A549 (cell line): ENCODE measurements around the gene EEF2. TPM values are rescaled to one million over a fixed set of nuclear protein-coding genes. Genes with fewer than 3 reads are reported as not detected.
A peak's percentile ranks its signal among the peaks of the same experiment; 100 is the strongest.
"Not testable (repeated sequence)": the region's sequence is repeated elsewhere in the genome, so short reads cannot be mapped to it uniquely, and the experiment has no call there.

ENCODE experiments used
- ATAC-seq, 2 experiments: fragments of 200-7000 bp in 1 of 2; fragments of >200 bp in 1 of 2; cut with Nextera tagmentation in 1 of 2; cut with Tn5 transposase in 1 of 2; 3 replicates each; pipeline versions ENCODE4 v1.8.0 to v1.9.1; 2018 to 2020; ENCODE audit warnings: mild to moderate bottlenecking in 1 of 2, moderate library complexity in 1 of 2
- CTCF ChIA-PET: fragments of 300-600 bp; sonication (Branson Sonifier 250); formaldehyde crosslinking; extraction: SDS; loops from one replicate; lab custom pipeline; 2021; ENCODE audit warnings: antibody characterized with exemption, inconsistent platforms; lab: Yijun Ruan, JAX
- POLR2A ChIA-PET: fragments of 350-600 bp; formaldehyde crosslinking; extraction: SDS; loops from one replicate; lab custom pipeline; 2021; ENCODE audit warnings: antibody characterized with exemption, inconsistent platforms; lab: Yijun Ruan, JAX
- DNase-seq, 2 experiments: peaks; one replicate each; pipeline versions ENCODE4 v3.0.0 to v3.0.0-alpha.2; 2011 to 2016; ENCODE audit warnings: low read depth in 1 of 2, low spot score in 1 of 2
- FAIRE-seq: peaks from 2 replicates; lab custom pipeline; 2011; peaks lifted over from hg19 to GRCh38; lab: Jason Lieb, UNC
- H3K27ac ChIP-seq, 2 experiments: fragments of >200 bp; sonication (Bioruptor Twin); formaldehyde crosslinking; 3 replicates each; pipeline ENCODE4 v1.5.1; 2016 to 2017
- H3K4me1 ChIP-seq: fragments of >200 bp; sonication (Bioruptor Twin); formaldehyde crosslinking; 3 replicates; pipeline ENCODE4 v1.6.1; 2016
- H3K4me2 ChIP-seq: fragments of >200 bp; sonication (Bioruptor Twin); formaldehyde crosslinking; 3 replicates; pipeline ENCODE4 v1.6.1; 2016
- H3K4me3 ChIP-seq: fragments of >200 bp; sonication (Bioruptor Twin); formaldehyde crosslinking; 3 replicates; pipeline ENCODE4 v1.5.1; 2016
- H3K9me3 ChIP-seq: fragments of >200 bp; sonication (Bioruptor Twin); formaldehyde crosslinking; 3 replicates; pipeline ENCODE4 v1.6.1; 2016
- CBX2 ChIP-seq: fragments of 200-600 bp; sonication (generic); IDR thresholded peaks from 2 replicates; pipeline ENCODE4 v1.6.1; 2016; ENCODE audit warnings: low read depth, mild to moderate bottlenecking, borderline replicate concordance
- CEBPB ChIP-seq, 2 experiments: fragments of >200 bp in 1 of 2; sonication (Bioruptor Twin) in 1 of 2; formaldehyde crosslinking in 1 of 2; IDR thresholded peaks; 2 replicates each; pipeline ENCODE4 v1.6.1; 2012 to 2016
- EHMT2 ChIP-seq: fragments of 200-600 bp; sonication (generic); IDR thresholded peaks from 2 replicates; pipeline ENCODE4 v1.6.1; 2016; ENCODE audit warnings: antibody characterized with exemption, low read depth, mild to moderate bottlenecking, moderate library complexity
- EP300 ChIP-seq, 2 experiments: fragments of >200 bp; sonication (Bioruptor Twin); formaldehyde crosslinking; IDR thresholded peaks; 2 replicates in 1 of 2; 3 replicates in 1 of 2; pipeline ENCODE4 v1.6.1; 2016 to 2017
- ESRRA ChIP-seq: fragments of 150-350 bp; IDR thresholded peaks from 2 replicates; pipeline ENCODE4 v1.6.1; 2014; ENCODE audit warnings: mild to moderate bottlenecking, low read length, borderline replicate concordance
- FOSL2 ChIP-seq, 2 experiments: fragments of 450-650 bp in 1 of 2; fragments of >200 bp in 1 of 2; sonication (Bioruptor Twin) in 1 of 2; formaldehyde crosslinking; IDR thresholded peaks; 2 replicates each; pipeline versions ENCODE4 v1.5.0 to v1.6.1; 2016 to 2020; ENCODE audit warnings: mild to moderate bottlenecking in 1 of 2, moderate library complexity in 1 of 2
- FOXS1 ChIP-seq: fragments of 250-450 bp; sonication (Bioruptor Pico); IDR thresholded peaks from 2 replicates; pipeline ENCODE4 v1.5.0; 2020; ENCODE audit warnings: mild to moderate bottlenecking, moderate library complexity
- NPAS2 ChIP-seq: fragments of 250-450 bp; sonication (Bioruptor Pico); IDR thresholded peaks from 2 replicates; pipeline ENCODE4 v1.8.0; 2022; ENCODE audit warnings: mild to moderate bottlenecking, moderate library complexity, borderline replicate concordance
- NR3C1 ChIP-seq: fragments of >200 bp; sonication (Bioruptor Twin); formaldehyde crosslinking; IDR thresholded peaks from 3 replicates; pipeline ENCODE4 v1.6.1; 2017
- REST ChIP-seq: fragments of 200-600 bp; sonication (generic); IDR thresholded peaks from 2 replicates; pipeline ENCODE4 v1.6.1; 2016; ENCODE audit warnings: antibody characterized with exemption, mild to moderate bottlenecking, moderate library complexity
- SREBF2 ChIP-seq: fragments of 450-650 bp; IDR thresholded peaks from 2 replicates; pipeline ENCODE4 v1.6.1; 2014; ENCODE audit warnings: mild to moderate bottlenecking, moderate library complexity
- TFCP2L1 ChIP-seq: fragments of 250-450 bp; sonication (Bioruptor Pico); IDR thresholded peaks from 2 replicates; pipeline ENCODE4 v1.5.0; 2021; ENCODE audit warnings: mild to moderate bottlenecking
- ZFP36 ChIP-seq: fragments of 450-650 bp; IDR thresholded peaks from 2 replicates; pipeline ENCODE4 v1.6.1; 2014; ENCODE audit warnings: borderline replicate concordance; ENCODE audit not compliant: partially characterized antibody
- WGBS: methylation state at CpG from one replicate; pipeline ENCODE4 v1.1.6; 2017; ENCODE audit errors: missing lambda C conversion rate; 5-methylcytosine and 5-hydroxymethylcytosine counted together
- polyA plus RNA-seq, 4 experiments: library from polyadenylated mRNA; depleted of rRNA in 3 of 4; stranded (reverse); fragments of >200 nt; fragmentation: RNase III in 1 of 4; extraction: RNeasy Plus Mini Kit Qiagen cat#74134 plus additional on column Dnase treatment in 1 of 4; gene quantifications; 2 replicates in 3 of 4; 3 replicates in 1 of 4; pipeline ENCODE4 v1.2.3, GENCODE V29; 2011 to 2017
- TF ChIP-seq, protein P1 (sequence below): IDR thresholded peaks from 2 replicates; pipeline ENCODE4 v1.6.1; 2012

Gene EEF2
- polyA plus RNA-seq, 2 of the 4 experiments (the other 2 are of a cell fraction) = 680 to 971 TPM

DNA sequence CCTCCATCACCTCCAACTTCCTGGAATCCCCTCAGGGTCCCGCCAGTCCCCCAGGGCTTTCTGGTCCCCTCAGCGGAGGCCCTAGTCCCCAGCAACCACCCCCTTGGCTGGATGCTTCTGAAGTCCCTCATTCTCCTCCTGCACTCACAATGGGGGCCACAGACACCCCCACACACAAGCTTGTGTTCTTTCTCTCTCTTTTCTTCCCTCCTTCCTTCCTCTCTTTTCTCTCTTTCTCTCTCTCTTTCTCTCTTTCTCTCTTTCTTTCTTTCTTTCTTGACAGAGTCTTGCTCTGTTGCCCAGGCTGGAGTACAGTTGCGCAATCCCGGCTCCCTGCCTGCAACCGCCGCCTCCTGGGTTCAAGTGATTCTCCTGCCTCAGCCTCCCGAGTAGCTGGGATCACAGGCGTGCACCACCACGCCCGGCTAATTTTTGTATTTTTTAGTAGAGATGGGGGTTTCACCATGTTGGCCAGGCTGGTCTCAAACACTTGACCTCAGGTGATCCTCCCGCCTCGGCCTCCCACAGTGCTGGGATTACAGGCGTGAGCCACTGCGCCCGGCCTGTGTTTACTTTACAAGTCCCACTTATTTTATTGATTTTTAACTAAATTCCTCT lies 37.8 kb downstream of the EEF2 start:
- H3K27ac ChIP-seq, H3K4me3 ChIP-seq, H3K4me2 ChIP-seq, CTCF ChIA-PET, DNase-seq, ATAC-seq, H3K4me1 ChIP-seq, POLR2A ChIA-PET, FAIRE-seq, H3K9me3 ChIP-seq: not testable (repeated sequence)
- peak; percentile 15 to 79; a peak in 3 of 4 replicates for TF ChIP-seq CEBPB (IDR thresholded peaks at IDR 0.05)
- WGBS = 57% methylated on average over 15 of the region's 15 CpGs

DNA sequence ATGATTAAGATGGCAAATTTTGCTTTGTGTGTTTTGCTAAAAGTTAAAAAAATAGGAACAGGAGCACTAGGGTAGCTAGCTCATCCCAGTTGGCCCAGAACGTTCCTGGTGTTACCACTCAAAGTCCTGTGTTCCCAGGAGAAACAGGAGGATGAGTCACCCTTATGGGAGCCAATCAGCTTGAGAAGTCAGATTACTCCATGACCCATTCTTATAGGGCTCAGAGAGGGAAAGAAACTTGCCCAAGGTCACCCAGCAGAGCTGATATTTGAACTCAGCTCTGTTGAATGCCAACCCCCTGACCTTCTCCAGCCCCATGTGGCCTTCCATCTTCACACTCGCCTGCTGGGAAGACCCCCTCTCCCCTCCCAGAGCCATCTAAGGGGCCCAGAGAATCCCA lies 39.4 kb downstream of the EEF2 start:
- H3K4me3 ChIP-seq = no peak overlapping the region
- H3K4me2 ChIP-seq = no peak overlapping the region
- no peaks in the 10 kb centered on the region for H3K4me1 ChIP-seq
- H3K9me3 ChIP-seq = no peaks in the 10 kb centered on the region
- no peak for FAIRE-seq
- no peak overlapping the region for H3K27ac ChIP-seq
- TF ChIP-seq FOSL2 (IDR thresholded peaks at IDR 0.05) (no peak), FOSL2 (CRISPR knock-in tag; IDR thresholded peaks at IDR 0.05) (peak; percentile 62), ZFP36 (peak; percentile 70), NPAS2 (CRISPR knock-in tag) (no peak), NR3C1 (no peak)
- TF ChIP-seq, all 56 proteins: peak for 2
- ChIA-PET POLR2A (interaction anchor here (0.6 to 1.2 kb wide), 2 partner anchors 30 to 39 kb away, joined by 4 read pairs; partner anchors contain the start of gene EEF2), CTCF (no interaction called here)
- ATAC-seq (peak; percentile 28 to 55; a peak in 2 of 6 replicates), DNase-seq (no peak)
- 0% methylated on average over 1 of the region's 2 CpGs for WGBS

DNA sequence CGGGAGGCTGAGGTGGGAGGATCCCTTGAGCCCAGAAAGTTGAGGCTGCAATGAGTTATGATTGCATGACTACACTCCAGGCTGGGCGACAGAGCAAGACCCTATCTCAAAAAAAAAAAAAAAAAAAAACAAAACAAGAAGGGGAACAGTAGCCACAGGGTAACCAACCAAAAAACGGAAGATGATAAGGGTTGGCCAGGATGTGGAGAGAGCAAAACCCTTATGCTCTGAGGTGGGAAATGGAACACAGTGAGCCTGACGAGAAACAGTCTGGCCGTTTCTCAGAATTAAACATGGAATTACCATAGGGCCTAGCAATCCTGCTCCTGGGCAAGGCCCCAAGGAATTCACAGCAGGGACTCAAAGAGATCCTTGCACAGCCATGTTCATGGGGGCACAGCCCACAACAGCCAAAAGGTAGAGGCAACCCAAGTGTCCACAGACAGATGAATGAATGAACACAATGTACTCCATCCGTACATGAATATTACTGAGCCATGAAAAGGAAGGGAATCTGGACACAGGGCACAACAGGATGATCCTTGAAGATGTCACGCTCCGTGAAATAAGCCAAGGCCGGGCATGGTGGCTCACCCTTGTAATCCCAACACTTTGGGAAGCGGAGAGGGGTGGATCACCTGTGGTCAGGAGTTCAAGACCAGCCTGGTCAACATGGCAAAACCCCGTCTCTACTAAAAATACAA lies 41.1 kb downstream of the EEF2 start:
- POLR2A ChIA-PET = no interaction called here
- WGBS = 66% methylated on average over 10 of the region's 11 CpGs
- FAIRE-seq = no peak

DNA sequence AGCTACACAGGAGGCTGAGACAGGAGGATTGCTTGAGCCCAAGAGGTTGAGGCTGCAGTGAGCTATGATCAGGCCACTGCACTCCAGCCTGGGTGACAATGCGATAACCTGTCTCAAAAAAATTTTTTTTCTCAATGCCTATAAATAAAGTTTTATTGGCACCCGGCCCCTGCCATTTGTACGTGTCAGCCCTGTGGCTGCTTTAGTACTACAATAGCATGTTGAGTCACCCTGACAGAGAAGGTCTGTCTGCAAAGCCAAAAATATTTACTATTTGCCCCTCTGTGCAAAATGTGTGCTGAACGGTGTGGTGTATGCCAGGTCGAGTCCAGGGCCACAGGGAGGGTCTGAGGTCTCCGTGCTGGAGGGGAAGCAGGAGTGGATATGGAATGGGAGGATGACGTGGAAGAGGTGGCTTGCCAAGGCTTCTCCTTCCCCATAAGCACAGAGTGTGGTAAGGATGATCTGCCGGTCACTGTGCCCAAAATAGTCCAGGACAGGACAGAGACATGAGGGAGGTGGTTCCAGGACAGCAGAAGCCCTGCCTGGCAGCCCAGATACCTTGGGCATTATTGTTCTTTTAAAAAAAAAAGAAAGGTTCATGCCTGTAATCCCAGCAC lies 42.4 kb downstream of the EEF2 start:
- peak in 1 of 2 experiments; percentile 26 for DNase-seq
- H3K4me2 ChIP-seq = no peak overlapping the region
- H3K9me3 ChIP-seq = no peaks in the 10 kb centered on the region
- no peak for FAIRE-seq
- TF ChIP-seq SREBF2 = no peak
- TF ChIP-seq, protein P1, sequence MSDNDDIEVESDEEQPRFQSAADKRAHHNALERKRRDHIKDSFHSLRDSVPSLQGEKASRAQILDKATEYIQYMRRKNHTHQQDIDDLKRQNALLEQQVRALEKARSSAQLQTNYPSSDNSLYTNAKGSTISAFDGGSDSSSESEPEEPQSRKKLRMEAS = no peak
- TF ChIP-seq FOSL2 (IDR thresholded peaks at IDR 0.05) = no peak
- TF ChIP-seq FOSL2 (CRISPR knock-in tag; IDR thresholded peaks at IDR 0.05) = no peak
- TF ChIP-seq CBX2 = no peak
- TF ChIP-seq FOXS1 (CRISPR knock-in tag) = no peak
- TF ChIP-seq EHMT2 = no peak
- TF ChIP-seq ESRRA = no peak
- no peak for TF ChIP-seq REST
- no peak overlapping the region for H3K4me3 ChIP-seq
- CTCF ChIA-PET = no interaction called here
- WGBS = 34% methylated on average over 8 of the region's 8 CpGs
- ATAC-seq = peak in 1 of 2 experiments; percentile 43; a peak in 3 of 6 replicates
- no peak overlapping the region for H3K27ac ChIP-seq
- H3K4me1 ChIP-seq = no peaks in the 10 kb centered on the region
- POLR2A ChIA-PET = no interaction called here

More for the DNA sequence above, 41.1 kb downstream of the EEF2 start:
- no peak for DNase-seq
- H3K4me3 ChIP-seq = no peak overlapping the region
- no peak for TF ChIP-seq TFCP2L1 (CRISPR knock-in tag)
- TF ChIP-seq EP300 (IDR thresholded peaks at IDR 0.05) = no peak
- TF ChIP-seq, all 56 proteins: peak for 0
- Histone ChIP-seq H3K9me3 (no peaks in the 10 kb centered on the region), H3K27ac (no peak overlapping the region), H3K4me2 (no peak overlapping the region), H3K4me1 (no peaks in the 10 kb centered on the region)
- no peak for ATAC-seq
- CTCF ChIA-PET = interaction anchor here (0.6 kb wide), 1 partner anchor 317 kb away, joined by 3 read pairs; no protein-coding TSS in a partner anchor

DNA sequence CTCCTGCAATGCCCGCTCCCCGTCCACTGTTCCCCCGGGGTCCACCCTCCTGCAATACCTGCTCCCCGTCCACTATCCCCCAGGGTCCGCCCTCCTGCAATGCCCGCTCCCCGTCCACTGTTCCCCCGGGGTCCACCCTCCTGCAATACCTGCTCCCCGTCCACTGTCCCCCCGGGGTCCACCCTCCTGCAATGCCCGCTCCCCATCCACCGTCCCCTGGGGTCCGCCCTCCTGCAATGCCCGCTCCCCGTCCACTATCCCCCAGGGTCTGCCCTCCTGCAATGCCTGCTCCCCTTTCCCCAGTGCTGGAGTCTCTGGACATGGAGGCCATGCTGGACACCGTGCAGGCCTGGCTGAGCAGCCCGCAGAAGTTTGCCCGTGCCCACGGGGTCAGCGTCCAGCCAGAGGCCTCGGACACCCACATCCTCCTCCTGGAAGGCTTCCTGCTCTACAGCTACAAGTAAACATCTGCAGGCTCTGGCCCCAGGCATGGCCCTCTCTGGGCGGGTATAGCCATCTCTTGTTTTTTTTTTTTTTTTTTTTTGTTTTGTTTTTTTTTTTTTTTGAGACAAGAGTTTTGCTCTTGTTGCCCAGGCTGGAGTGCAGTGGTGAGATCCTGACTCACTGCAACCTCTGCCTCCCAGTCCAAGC lies 46.8 kb downstream of the EEF2 start:
- peak; percentile 24 to 47; a peak in 2 of 6 replicates for ATAC-seq
- H3K9me3 ChIP-seq, FAIRE-seq, H3K4me1 ChIP-seq, H3K27ac ChIP-seq, CTCF ChIA-PET, DNase-seq, H3K4me3 ChIP-seq, H3K4me2 ChIP-seq: not testable (repeated sequence)
- WGBS = 47% methylated on average over 9 of the region's 22 CpGs
- POLR2A ChIA-PET = interaction anchor here (0.7 kb wide), 2 partner anchors 33 to 38 kb away, joined by 3 to 14 read pairs; partner anchors contain the start of gene DAPK3
